RPMI8226 (cell line): ENCODE results near the gene GALNT12.
A peak's percentile ranks its signal among the peaks of the same experiment; 100 is the strongest.

ENCODE experiments used
- DNase-seq: peaks from one replicate; pipeline ENCODE4 v3.0.0-alpha.2; 2015

GALNT12 gene

DNA sequence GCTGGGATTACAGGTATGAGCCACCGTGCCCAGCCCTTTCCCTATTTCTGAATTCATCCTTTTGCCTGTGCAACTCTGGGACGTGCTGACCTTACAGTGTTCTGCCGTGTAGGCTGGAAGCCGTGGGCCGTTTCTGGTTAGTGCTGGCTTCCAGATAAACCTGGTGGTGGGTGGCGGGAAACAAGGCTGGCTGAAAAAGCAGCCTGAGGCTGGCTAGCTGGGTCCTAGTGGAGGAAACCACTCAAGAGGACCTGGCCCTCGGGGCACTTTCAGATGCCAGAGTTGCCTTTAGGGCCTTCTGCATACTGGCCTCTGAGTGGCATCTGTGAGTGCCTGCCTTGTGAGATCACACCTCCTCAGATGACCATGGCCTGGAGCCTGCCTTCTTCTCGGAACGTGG lies 26.9 kb downstream of the GALNT12 start:
- DNase-seq: no peak

DNA sequence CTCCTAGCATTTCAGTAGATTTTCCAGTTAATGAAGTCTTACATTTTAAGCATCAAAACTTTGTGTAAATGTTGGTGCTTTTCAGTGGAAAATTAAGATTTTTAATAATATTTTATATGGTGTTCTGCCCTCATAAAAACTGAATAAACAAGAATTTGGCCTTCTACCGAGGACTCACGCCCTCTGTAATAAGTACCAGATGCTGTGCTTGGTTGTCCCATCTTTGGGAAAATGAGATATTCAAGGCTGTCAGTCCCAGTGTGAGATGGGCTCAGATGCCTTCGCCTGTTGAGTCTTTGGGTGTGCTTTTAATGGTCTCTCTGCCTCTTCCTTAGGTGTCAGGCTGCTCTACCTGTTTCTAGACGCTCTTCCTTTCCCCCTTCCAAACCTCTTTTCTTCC lies 28.7 kb downstream of the GALNT12 start:
- DNase-seq: no peak

DNA sequence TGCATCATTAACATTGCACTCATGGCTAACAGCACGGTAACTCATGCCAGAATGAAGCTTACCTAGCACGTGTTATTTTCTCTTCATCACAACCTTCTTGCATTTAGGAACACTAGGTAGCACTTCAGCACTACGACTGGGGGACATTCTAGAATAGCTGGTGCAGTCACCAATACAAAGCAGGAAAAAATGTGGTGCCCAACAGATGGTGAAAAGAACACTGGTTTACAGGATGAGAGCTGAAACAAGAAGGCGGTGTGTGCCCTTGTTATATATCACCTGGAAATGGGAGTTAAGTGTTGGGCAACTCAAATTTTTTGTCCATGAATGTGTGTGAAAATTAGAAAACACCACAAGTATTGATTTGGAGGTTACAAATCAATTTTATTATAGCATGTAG lies 30.0 kb downstream of the GALNT12 start:
- DNase-seq: no peak

DNA sequence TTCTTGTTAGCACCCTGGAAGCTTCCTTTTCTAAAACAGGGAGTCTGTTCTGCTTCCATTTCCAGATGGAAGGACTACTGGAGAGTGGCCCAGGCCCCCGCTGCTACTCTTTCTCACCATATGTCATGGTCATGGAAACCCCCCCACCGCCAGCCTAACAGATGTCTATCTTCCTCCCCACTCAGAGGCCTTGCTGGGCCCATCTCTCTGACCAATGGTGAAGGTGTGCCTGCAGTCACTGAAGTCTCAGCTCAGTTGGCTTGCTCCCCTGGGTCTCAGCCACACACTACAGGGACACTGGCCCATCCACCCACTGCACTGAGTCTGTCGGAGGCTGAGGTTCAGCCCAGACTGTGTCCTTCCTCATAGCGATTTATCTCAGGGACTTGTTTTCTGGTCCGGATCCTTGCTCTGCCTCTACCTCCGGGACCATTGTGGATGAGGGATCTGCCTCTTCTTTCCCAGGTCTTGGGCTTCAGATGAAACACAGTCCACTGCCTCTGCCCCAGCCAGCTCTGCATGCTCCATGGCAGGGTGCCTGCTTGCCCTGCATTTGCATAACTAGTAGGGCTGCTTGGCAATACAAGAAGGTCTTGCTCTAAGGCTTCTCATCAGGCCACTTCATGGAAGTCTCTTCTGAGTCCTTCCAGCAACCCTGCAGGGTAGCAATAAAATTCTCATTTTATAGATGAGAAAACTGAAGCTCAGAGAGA lies 30.8 kb downstream of the GALNT12 start:
- no peak for DNase-seq

DNA sequence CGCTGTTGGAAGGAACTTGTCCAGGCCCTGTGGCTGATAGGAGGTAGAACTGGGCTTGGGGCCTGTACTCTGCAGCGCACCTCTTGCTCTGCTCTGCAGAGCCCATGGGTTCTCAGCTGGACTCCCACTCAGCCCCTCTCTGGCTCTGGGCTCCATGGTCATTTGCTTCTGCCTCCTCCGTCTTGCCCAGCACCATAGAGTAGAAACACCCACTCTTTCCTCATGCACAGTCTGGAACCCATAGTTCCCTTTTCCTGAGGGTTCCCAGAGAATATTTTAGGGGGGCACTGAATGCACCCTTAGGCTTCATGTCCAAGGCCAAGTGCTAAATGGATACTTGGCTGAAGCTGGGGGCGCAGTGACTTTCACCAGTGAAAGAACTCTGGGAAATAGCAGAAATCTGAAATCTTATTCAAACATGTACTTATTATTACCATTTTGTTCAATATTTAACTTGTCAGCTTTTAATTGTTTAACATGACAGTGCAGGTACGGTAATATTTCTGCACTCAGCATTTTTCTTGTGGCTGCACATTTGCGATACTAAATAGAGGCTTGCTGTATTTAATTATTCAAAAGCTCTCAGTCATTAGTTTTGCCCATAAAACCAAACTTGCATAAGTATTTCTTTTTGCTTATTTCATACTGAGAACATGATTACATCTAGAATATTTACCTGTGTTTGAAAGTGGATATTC lies 31.5 kb downstream of the GALNT12 start:
- DNase-seq: no peak

DNA sequence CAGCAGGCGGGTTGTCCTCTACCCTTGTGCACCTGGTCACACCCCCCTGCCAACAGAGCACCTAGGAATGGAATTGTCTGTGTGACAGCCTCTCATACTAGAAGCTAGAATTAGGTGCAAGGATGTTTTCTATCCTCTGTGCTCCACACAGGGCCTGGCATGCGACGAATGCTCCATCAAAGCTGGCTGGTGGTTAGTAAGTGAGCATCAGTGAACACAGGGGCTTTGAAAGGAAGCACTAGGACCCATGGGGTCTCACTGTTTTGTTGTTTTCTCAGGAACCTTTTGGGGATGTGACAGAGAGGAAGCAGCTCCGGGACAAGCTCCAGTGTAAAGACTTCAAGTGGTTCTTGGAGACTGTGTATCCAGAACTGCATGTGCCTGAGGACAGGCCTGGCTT lies 32.3 kb downstream of the GALNT12 start:
- DNase-seq: no peak

DNA sequence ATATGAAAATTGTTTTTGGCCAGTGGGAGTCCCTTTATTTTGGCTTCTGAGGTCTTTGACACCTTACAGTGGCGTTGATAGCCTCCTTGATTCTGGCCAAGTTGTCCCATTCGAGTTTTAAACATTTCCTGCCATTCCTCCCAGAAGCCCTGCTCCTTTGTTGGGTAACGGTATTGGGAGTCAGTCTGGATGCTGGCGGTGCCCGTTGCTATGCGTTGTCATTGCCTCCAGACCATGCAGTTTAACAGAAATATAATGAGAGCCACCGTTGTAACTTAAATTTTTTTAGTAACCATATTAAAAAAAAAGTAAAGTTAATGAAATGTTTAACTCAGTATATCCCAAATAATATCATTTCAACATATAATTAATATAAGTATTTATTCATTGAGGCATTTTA lies 35.0 kb downstream of the GALNT12 start:
- DNase-seq: no peak

DNA sequence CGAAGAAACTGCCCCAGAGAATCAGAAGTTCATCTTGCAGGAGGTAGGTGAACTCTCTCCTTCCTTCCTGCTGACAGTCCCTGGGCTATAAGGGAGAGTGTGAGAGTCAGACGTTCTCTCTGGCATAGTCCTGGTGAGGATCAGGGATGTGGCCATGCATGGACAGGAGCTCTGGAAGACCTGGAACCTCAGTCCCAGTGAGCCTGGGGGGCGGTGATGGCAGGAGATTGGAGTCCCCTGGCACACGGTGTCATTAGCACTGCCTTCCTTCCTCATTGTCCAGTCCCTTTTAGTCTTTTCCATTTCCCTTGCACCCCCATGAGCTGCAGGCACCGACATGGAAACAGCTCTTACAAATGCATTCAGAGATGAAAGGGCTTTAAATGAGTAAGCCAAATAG lies 38.6 kb downstream of the GALNT12 start:
- no peak for DNase-seq

DNA sequence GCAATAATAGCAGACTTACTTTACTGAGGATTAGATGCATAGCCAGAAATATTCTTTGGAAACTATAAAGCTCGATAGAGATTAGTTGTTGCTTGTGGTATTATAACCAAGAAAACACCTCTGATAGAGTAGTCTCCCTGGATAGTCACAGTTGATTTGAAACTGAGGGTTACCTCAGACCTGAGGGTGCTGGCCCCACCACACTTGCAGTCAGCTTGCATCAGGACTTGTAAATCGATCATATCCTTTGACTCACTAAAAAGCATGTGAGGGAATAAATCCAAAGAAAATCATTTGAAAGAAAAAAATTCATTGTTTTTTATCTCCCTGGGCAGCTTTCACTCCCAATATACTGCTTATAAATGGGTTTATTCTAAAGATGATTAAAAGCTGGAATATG lies 39.4 kb downstream of the GALNT12 start:
- no peak for DNase-seq

DNA sequence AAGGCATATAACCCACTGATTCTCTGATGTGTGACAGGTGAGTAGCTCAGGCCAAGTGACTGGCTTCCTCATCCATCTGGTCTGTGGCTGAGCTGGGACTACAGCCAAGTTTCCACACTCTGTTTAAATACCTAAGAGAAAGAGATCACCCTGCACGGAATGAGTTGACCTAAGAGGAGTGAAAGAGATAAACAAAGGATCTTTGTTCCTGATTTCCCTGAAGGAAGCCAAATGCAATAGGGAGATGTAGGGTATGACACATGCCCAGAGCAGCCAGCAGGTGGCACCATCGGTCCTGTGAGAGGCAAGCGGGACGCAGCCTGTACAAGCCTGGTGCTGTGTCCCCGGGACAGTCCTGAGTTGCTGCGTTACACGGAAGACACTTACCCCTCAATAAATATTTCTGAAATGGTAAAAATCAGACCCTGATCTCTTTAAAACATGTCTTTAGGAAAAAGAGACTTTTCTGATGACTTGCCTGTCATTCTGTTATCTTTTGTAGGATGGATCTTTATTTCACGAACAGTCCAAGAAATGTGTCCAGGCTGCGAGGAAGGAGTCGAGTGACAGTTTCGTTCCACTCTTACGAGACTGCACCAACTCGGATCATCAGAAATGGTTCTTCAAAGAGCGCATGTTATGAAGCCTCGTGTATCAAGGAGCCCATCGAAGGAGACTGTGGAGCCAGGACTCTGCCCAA lies 41.1 kb downstream of the GALNT12 start:
- peak; percentile 77 for DNase-seq

DNA sequence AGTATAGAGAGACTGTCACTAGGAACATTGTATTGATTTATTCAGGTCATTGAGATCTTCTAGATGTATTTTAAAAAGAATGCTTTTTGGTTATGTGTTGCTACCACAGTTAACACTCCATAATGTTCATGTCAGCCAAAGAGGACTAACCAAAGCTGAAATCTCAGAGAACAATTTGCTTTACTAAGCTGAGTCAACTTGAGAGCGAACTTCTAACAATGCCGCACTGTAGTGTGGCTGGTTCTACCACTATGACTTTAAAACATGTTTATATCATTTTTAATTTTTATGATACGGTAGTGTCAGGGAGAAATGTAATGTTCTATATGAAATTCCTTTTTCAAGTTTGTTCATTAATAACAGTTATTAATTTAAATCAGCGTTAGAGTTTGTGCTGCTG lies 42.1 kb downstream of the GALNT12 start:
- DNase-seq: no peak

DNA sequence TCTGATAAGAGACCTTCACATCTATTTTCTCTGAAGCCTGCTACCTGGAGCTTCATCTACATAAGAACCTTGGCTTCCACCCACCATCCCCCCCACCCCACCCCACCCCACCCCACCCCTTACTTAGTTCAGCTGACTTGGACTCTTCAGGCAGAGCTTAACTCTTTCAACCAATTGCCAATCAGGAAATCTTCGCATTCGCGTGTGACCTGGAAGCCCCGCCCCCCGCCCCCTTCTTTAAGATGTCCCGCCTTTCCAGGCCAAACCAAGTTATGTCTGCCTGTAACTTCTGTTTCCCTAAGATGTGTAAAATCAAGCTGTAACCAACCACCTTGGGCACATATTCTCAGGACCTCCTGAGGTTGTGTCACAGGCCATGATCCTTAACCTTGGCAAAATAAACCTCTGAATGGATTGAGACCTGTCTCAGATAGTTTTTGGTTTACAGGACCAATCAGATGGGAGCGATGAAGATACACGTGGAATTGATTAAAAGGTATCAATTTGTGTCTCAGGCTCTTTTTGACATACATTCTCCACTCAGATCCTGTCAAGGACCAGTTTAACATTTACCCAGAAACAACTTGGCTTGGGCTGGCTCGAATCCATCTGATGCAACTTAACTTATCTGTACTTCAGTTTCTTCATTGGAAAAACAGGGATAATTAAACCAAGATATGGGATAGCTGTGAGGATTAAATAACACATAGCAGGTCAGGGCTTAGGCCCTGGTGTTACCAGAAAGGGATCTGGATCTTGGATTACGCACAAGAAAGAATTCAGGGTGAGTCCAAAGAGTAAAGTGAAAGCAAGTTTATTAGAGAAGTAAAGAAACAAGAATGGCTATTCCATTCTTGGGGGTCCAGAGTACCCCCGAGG lies 43.6 kb downstream of the GALNT12 start:
- DNase-seq: no peak

DNA sequence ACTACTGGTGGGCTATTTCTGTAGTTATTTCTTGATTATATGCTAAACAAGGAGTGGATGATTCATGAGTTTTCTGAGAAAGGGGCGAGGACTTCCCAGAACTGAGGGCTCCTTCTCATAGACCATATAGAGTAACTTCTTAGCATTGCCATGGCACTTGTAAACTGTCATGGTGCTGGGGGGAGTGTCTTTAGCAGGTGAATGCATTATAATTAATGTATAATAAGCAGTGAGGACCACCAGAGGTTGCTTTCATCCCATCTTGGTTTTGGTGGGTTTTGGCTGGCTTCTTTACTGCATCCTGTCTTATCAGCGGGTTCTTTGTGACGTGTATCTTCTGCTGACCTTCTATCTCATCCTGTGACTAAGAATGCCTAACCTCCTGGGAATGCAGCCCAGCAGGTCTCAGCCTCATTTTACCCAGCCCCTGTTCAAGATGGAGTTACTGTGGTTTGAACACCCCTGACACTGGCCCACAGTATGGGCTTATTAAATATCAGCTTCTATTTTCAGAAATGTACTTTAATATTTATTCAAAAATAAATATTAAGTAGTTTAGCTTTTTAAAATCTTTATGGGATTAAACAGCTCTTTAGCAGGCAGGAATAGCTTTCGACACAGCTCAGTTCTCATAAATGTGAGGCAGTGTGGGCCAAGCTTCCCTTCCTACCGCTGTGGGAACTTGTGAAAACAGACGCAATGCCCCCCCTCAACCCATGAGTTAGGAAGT lies 44.4 kb downstream of the GALNT12 start:
- DNase-seq: no peak

DNA sequence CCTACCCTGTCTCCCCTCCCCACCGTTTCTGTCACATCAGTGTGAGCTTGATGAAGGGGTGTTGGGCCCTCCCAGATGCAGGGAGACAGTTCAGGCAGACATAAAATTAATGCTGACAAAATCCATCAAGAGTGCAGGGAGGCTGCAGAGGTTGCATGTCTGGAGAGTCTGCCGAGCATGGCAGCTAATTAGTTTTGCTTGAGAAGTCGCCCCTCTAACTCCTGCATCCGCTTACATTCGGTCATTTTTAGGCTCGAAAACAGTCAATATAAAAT lies 44.9 kb downstream of the GALNT12 start:
- DNase-seq: no peak

DNA sequence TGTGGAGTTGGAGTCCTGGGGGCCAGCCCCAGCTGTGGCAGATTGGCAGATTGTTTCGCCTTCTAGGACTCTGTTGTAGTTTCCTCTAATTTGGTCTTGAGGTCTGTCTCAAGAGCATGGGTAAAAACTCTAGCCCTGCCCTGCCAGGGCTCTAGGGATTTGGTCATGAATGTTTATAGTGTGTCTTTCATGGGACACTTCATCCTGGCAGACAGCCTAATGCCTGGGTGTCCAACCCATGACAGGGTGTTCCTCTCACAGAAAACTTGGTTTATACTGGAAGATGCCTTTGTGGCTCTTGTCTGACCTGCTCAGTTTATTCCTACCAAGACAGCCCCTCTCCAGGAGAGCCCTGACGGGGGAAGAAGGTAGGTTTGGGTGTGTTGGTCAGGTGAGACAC lies 45.5 kb downstream of the GALNT12 start:
- no peak for DNase-seq

DNA sequence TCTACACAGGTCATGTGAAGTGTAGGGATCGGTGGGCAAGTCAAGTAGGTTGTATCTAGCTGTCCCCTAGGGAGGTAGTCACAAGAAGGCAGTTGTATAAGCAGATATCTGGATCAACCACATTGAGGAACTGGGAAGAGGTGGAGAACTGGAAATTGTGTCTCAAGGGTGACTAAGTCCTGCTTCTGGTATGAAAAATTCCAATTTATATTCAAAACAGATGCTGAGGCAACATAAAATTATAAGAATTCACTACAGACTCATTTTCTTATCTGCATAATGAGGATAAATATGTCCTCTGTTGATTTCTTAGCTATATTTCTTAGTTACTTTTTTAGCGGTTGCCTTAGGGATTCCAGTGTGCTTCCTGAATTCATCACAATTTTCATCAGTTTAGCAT lies 46.8 kb downstream of the GALNT12 start:
- no peak for DNase-seq

DNA sequence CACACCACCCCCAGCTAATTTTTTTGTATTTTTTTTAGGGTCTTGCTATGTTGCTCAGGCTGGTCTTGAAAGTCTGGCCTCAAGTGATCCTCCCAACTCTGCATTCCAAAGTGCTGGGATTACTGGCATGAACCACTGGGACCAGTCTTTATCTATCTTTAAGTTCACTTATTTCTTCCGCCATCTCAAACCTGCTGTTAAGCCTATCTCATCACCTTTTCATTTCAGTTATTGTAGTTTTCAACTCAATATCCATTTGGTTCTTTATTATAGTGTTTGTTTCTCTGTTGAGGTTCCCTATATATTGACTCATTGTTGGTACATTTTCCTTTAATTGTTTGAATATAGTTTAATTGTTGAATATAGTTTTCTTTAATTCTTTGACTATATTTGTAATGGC lies 48.1 kb downstream of the GALNT12 start:
- no peak for DNase-seq

DNA sequence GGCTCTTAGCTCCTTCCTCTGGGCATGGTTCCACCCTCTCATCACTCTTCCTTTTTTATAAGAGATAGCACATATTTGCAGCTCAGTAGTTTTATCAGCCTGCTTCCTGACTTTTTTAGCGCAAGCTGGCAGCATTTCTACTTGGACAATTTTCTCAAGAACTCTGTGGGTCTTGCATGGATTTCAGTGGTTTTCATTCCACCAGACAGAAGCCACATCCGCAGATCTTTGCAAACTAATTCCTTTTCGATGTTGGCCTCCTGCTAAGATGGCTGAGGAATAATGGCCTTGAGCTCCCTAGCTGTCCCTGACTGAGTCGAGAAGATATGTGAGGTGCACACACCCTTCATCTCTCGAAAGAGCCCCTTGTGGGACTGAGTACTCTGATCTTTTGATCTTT lies 49.5 kb downstream of the GALNT12 start:
- no peak for DNase-seq

DNA sequence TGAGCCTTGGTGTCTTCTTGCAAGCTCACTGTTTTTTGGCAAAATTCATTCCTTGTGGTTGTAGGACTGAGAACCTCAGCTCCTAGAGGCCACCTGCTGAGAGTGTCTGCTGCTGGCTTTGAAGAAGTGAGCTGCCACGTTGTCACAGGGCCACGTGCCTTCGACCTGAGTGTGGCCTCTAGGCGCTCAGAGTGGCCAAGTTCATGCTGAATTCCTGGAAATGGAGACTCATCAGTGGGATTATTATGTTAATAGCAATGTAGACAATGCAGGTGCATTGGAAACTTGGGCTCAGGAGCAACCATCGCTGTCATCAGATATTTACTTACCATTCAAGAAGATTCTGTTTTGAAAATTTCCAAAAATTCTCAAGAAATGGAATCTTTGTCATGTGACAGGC lies 52.5 kb downstream of the GALNT12 start:
- no peak for DNase-seq

DNA sequence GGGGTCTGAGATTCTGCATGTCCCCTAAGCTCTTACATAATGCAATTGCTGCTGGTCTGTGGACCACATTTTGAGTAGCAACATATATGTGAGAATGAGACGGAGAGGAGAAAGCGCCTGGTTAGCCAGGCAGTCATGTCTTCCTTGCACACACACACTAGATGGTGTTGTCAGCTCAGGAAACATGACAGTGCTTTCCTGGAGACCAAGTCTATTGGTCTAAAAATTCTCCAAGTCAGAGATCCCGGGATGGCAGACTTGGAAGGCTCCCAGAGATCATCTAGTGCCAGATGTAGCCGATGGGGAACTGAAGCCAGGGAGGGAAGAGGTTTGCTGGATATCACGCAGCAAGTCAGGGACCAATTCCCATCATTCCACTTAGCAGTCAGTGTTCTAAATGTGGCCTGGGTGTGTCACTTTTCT lies 53.4 kb downstream of the GALNT12 start:
- DNase-seq: no peak

DNA sequence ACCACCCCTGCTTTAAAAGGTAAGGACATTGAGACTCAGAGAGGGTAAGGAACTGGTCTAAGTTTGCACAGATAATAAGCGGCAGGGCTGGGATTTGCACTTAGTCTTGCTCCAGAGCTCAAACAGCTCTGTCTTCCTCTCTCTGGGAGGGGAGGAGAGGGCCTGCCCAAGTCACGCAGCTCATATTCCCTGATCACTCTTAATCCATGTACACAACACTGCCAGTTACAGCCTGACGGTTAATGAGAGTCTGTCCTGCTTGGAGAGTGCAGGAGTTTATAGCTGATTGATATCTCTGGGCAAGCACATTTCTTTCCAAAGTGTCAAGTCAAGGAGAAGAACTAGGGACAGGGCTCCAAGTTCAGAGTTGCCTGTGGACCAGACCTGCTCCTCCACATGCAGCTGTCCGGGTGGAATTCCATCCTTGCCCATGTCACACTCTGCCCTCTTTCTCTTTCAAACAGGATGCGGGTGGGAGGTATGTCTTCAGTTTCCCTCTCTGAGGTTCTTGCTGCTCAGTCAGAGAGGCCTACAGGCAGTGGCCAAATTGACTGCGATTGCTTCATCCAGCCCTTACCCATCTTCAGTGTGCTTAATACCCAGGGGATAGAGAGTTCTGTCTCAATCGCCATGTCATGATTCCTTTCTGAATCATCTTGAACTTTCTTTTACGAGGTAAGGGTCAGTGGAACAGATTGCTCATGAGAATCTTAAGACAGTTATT lies 54.5 kb downstream of the GALNT12 start:
- DNase-seq: no peak

DNA sequence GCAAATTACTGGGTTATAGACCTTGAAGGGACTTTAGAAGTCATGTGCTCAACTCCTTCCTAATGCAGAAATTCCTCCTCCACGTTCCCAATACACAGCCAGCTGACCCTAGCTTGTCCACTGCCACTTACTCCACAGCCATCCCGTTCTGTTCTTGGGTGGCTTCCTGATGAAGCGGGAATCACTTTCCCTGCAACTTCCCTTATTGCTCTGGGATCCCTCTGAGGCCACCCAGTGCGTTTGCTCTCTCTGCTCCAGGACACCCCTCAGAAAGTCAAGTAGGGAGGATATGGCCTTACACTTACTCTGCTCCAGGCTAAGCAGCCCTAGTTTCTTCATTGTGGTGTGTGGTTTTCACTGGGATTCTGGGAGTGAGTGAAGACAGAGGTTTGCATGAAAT lies 55.5 kb downstream of the GALNT12 start:
- no peak for DNase-seq
